K562 (cell line): ENCODE data around the gene FAM83B.

Experiments
- RBBP5 ChIP-seq: fragments of 200-600 bp; sonication (generic); IDR thresholded peaks from 2 replicates; pipeline ENCODE4 v1.6.1; 2012; ENCODE audit warnings: borderline replicate concordance, mild to moderate bottlenecking, low read length, control low read depth, inconsistent platforms; ENCODE audit not compliant: insufficient read depth, poor library complexity, severe bottlenecking
- RBM22 ChIP-seq: fragments of 200-400 bp; formaldehyde crosslinking; IDR thresholded peaks from 2 replicates; pipeline ENCODE4 v1.6.1; 2018; ENCODE audit warnings: low read length, low read depth; ENCODE audit not compliant: poor library complexity, severe bottlenecking
- TF ChIP-seq, protein P1 (sequence below), 2 experiments: fragments of 450-650 bp in 1 of 2; IDR thresholded peaks; 2 replicates each; pipeline ENCODE4 v1.6.1; 2011 to 2017; ENCODE audit warnings: low read depth in 2 of 2, antibody characterized with exemption in 1 of 2, borderline replicate concordance in 1 of 2, low read length in 1 of 2, mild to moderate bottlenecking in 1 of 2, mixed read lengths in 1 of 2; ENCODE audit not compliant: control insufficient read depth in 1 of 2
- TF ChIP-seq, protein P2 (sequence below): fragments of 250-450 bp; sonication (Bioruptor Pico); IDR thresholded peaks from 2 replicates; pipeline ENCODE4 v1.8.0; 2021; ENCODE audit warnings: mild to moderate bottlenecking, moderate library complexity
- TF ChIP-seq, protein P3 (sequence below), 3 experiments: IDR thresholded peaks in 2 of 3; conservative IDR thresholded peaks in 1 of 3; 2 replicates each; pipeline ENCODE4 v1.5.1; 2011 to 2012; ENCODE audit warnings: low read length in 3 of 3, mild to moderate bottlenecking in 3 of 3, control low read depth in 2 of 3, improper control_type of control experiment in 1 of 3, inconsistent platforms in 1 of 3, low read depth in 1 of 3, mixed read lengths in 1 of 3, moderate library complexity in 1 of 3; ENCODE audit not compliant: insufficient read depth in 2 of 3

DNA sequence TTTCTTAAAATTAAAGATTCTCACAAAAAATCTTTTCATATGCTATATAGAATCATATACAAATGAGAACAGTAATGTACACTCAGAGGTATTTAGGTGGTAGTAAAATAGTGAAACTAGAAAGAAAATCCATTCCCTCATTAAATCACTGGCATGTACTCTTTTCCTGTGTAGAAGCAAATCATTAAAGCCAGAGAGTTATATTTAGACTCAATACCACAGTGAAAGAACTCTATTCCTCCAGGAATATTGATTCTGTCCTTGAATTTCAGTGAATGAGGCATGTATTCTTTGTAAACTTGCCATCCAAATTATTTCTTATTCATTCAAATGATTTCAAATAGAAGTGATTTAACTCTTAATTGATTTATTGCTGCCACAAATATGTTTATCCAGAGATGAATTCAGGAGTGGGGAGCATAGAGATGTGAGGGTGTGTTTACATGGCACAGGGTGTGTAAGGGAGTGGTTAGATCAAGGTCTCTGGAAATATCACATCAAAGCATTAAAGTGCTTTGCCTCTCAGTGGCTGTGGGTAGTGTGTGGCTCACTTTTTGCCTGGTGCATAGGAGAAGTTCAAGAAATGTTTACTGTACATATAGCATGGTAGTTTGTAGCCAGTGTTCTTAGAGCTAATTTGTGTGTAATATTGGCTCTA, 141.2 kb downstream of the FAM83B start:
- TF ChIP-seq, protein P1, sequence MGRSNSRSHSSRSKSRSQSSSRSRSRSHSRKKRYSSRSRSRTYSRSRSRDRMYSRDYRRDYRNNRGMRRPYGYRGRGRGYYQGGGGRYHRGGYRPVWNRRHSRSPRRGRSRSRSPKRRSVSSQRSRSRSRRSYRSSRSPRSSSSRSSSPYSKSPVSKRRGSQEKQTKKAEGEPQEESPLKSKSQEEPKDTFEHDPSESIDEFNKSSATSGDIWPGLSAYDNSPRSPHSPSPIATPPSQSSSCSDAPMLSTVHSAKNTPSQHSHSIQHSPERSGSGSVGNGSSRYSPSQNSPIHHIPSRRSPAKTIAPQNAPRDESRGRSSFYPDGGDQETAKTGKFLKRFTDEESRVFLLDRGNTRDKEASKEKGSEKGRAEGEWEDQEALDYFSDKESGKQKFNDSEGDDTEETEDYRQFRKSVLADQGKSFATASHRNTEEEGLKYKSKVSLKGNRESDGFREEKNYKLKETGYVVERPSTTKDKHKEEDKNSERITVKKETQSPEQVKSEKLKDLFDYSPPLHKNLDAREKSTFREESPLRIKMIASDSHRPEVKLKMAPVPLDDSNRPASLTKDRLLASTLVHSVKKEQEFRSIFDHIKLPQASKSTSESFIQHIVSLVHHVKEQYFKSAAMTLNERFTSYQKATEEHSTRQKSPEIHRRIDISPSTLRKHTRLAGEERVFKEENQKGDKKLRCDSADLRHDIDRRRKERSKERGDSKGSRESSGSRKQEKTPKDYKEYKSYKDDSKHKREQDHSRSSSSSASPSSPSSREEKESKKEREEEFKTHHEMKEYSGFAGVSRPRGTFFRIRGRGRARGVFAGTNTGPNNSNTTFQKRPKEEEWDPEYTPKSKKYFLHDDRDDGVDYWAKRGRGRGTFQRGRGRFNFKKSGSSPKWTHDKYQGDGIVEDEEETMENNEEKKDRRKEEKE (IDR thresholded peaks at IDR 0.05; ENCODE audit: borderline replicate concordance in 1 of 2, control insufficient read depth in 1 of 2, low read depth in 2 of 2, low read length in 1 of 2), result no peak
- no peak for TF ChIP-seq RBBP5
- no peak for TF ChIP-seq RBM22
- TF ChIP-seq, protein P2, sequence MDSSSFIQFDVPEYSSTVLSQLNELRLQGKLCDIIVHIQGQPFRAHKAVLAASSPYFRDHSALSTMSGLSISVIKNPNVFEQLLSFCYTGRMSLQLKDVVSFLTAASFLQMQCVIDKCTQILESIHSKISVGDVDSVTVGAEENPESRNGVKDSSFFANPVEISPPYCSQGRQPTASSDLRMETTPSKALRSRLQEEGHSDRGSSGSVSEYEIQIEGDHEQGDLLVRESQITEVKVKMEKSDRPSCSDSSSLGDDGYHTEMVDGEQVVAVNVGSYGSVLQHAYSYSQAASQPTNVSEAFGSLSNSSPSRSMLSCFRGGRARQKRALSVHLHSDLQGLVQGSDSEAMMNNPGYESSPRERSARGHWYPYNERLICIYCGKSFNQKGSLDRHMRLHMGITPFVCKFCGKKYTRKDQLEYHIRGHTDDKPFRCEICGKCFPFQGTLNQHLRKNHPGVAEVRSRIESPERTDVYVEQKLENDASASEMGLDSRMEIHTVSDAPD, result no peak
- TF ChIP-seq, protein P3, sequence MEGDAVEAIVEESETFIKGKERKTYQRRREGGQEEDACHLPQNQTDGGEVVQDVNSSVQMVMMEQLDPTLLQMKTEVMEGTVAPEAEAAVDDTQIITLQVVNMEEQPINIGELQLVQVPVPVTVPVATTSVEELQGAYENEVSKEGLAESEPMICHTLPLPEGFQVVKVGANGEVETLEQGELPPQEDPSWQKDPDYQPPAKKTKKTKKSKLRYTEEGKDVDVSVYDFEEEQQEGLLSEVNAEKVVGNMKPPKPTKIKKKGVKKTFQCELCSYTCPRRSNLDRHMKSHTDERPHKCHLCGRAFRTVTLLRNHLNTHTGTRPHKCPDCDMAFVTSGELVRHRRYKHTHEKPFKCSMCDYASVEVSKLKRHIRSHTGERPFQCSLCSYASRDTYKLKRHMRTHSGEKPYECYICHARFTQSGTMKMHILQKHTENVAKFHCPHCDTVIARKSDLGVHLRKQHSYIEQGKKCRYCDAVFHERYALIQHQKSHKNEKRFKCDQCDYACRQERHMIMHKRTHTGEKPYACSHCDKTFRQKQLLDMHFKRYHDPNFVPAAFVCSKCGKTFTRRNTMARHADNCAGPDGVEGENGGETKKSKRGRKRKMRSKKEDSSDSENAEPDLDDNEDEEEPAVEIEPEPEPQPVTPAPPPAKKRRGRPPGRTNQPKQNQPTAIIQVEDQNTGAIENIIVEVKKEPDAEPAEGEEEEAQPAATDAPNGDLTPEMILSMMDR (IDR thresholded peaks at IDR 0.05 in 2 of 3, conservative IDR thresholded peaks at IDR 0.05 in 1 of 3; ENCODE audit: insufficient read depth in 2 of 3, low read depth in 1 of 3, low read length in 3 of 3), result no peak
